GM12874 (cell line): ENCODE data around the gene PELI1.

Experiments used
- CTCF ChIP-seq: IDR thresholded peaks from 2 replicates; pipeline ENCODE4 v1.5.1; 2011; ENCODE audit warnings: low read depth, mild to moderate bottlenecking, control low read depth, low read length, moderate library complexity; ENCODE audit not compliant: insufficient read depth

PELI1 gene

GRCh38 chr2:64179582-64180321 is 35.5 kb upstream of the PELI1 start:
- TF ChIP-seq CTCF, result no peak

- no peak for TF ChIP-seq CTCF
Observed at GRCh38 chr2:64177315-64177714, 33.1 kb upstream of the PELI1 start.

- no peak for TF ChIP-seq CTCF
Observed at GRCh38 chr2:64175419-64176197, 31.4 kb upstream of the PELI1 start.

GRCh38 chr2:64173156-64174135 is 29.2 kb upstream of the PELI1 start:
- no peak for TF ChIP-seq CTCF

- no peak for TF ChIP-seq CTCF
Observed at GRCh38 chr2:64168756-64169155, 24.5 kb upstream of the PELI1 start.

- no peak for TF ChIP-seq CTCF
Observed at GRCh38 chr2:64168201-64168600, 24.0 kb upstream of the PELI1 start.
